ENCODE results near the gene CBLL1.

The CBLL1 gene

DNA sequence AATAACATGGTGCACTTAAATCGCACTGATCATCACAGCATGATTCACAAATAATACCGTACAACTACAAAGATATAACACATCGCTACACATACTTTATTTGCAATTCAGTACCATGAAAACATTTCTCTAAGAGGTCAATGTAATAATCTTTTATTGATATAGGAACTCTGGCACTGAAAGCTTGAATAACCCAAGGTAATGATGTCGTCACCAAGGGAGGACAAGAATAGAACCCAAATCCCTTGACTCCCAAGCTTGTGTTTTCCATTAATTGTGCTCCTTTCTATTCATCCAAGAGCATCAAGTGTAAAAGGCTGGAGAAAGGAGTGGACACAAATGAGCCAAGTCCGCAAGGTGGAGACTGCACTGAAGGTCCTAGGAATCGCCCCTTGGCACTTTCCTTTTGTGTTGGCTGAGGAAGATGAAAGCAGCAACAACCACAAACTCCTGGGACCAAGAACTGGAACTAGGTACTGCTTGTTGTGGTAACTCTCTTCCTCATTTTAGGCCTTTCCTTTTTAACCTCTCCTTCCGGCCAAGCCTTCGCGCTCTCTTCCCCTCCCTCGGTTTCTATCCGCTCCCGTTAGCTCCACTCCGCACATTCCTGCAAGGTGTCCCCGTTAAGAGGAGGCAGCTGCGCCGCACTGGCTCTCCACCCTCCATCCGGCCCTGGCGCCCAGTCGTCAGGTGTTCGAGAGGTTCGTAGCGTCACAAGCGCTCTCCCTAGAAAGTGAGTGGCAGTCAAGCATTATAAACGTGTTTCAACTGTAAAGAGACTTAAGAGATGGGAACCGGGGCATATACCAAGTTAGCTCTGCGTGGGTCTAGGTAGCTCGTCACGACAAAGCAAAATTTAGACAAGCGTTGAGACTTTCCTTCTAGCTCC lies 1.0 kb upstream of the CBLL1 start:
- DNase-seq, result peak in 32 of 58 donors; percentile 25 to 78 (median 62)

GRCh38 chr7:107744345-107744750 lies 406 bp downstream of the CBLL1 start:
- peak in 4 of 58 donors; percentile 59 to 68 (median 64) for DNase-seq

DNA sequence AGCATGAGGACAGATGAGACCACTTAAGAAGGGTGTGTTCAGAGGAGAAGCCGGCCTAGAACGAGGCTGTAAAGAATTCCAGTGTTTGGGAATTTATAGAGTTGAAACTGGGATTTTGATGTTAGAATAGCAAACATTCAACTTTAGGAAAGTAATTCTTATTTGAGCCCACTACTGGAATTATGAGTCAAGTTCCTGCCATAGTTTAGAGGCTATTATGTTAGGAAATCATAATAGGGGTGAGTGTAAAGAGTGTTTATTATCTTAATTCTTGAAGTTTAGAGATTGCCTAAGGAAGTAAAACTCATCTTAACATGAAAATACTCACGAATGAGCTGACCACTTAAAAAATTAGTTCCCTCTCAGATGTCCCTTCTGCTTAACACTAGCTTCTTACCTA lies 2.1 kb downstream of the CBLL1 start:
- no peak for DNase-seq

DNA sequence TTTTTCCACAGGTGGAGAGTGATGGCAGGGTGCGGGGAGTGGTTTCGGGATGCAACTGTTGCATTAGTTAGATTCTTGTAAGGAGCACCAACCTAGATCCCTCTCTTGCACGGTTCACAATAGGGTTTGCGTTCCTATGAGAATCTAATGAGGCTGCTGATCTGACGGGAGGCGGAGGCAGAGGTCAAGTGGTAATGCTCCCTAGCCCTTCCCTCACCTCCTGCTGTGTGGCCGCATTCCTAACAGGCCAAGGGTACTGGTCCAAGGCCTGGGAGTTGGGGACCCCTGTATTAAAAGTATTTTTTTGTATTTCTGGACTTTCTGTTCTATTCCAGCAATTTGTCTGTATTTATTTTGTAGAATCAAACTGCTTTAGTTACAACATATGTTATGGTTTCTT lies 7.2 kb downstream of the CBLL1 start:
- DNase-seq, result no peak

DNA sequence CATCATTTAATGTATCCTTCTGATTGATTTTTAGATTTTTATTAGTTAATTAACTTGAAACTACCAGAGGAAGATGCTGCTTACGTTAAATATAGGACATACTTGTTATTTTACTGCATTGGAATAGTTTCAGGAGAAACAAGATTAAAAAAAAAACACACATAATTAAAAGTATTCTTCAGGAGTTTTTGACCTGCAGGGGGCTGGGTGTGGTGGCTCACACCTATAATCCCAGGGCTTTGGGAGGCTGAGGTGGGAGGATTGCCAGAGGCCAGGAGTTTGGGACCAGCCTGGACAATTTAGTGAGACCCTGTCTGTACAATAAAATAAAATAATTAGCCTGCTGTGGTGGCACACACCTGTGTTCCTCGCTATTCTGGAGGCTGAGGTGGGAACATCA lies 10.7 kb downstream of the CBLL1 start:
- DNase-seq, result no peak

DNA sequence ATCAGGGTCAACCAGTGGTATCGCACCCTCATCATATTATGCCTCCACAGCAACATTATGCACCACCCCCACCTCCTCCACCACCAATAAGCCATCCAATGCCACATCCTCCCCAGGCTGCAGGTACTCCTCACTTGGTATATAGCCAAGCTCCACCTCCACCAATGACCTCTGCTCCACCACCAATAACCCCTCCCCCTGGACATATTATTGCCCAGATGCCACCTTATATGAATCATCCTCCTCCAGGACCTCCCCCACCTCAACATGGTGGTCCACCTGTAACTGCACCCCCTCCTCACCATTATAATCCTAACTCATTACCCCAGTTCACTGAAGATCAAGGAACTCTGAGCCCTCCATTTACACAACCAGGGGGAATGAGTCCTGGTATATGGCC lies 14.7 kb downstream of the CBLL1 start:
- DNase-seq, result peak in 1 of 58 donors; percentile 2

DNA sequence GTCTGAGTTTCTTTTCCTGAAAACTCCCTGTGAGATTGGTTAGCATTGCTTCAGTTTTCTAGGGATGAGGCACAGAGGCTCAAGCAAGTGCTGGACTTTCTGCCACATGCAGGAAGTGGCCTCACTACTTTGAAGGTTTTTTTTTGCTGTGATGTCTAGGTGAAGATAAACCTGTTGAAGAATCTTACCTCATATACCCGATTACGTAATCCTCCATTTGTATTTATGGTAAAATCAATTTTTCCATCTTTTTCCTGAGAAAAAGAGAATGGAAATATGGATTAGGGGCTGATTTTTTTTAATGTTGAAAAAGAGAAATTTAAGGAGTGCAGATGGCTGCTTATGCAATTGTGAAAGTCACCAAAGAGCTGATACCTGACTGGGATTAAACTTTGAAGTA lies 23.4 kb downstream of the CBLL1 start:
- DNase-seq, result no peak

GRCh38 chr7:107768263-107768662 lies 24.3 kb downstream of the CBLL1 start:
- no peak for DNase-seq

DNA sequence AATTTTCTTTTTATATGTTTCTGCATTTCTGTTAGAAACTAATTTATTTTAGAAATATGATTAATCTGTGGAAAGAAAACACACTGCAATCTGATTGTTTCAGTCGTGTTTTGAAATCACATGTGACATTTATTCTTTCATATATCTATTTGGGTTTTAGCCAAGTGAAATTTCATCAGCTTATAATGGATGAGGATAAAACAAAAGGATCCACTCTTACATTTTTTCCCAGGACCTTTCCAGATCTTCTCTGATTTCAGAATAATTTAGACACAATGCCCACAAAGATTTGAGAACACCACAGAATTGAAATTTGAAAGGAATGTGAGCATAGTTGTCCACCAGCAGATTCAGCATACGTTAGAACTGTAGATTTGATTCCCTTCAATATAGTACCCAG lies 29.1 kb downstream of the CBLL1 start:
- DNase-seq, result no peak

- no peak for DNase-seq
Measured at GRCh38 chr7:107777702-107778101, 33.8 kb downstream of the CBLL1 start.

DNA sequence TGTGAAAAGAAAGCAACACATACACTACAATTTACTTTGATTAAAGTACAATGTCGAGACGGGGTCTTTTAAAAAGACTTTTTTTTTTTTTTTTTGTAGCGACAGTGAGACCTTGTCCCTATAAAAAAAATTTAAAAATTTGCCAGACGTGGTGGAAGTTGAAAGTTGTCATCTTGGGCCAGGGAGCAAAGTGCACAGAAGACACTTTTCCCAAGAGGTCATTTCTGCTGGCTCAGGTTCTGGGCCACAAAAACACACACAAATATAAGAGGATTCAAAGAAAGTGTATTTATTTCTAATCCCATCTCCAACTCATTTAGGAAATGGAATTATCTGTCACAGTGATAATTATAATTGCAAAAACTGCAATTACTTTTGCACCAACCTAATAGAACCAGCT lies 34.3 kb downstream of the CBLL1 start:
- DNase-seq, result no peak

GRCh38 chr7:107779647-107780099 lies 35.7 kb downstream of the CBLL1 start:
- no peak for DNase-seq

GRCh38 chr7:107782374-107782773 lies 38.4 kb downstream of the CBLL1 start:
- no peak for DNase-seq

DNA sequence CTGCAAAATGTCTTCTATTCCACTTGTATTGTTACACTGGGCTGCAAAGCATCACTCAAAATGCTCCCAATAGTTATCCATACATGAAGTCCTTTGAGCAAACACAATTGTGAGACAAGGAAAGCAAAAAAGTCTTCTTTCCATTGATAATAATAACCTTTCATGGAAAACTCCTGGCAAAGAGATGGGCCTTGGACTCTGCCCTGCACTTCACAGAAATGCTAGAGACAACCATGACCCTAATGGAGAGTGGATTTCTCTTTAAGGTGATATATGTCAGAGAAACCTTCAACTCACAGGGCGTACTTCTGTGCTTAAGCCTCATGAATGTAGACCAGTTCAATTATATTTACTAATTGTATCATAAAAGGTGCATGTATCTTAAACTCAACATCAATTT lies 39.7 kb downstream of the CBLL1 start:
- DNase-seq, result no peak

- no peak for DNase-seq
Measured at GRCh38 chr7:107785170-107785569, 41.2 kb downstream of the CBLL1 start.

- DNase-seq, result no peak
Measured at GRCh38 chr7:107785926-107786325, 42.0 kb downstream of the CBLL1 start.

DNA sequence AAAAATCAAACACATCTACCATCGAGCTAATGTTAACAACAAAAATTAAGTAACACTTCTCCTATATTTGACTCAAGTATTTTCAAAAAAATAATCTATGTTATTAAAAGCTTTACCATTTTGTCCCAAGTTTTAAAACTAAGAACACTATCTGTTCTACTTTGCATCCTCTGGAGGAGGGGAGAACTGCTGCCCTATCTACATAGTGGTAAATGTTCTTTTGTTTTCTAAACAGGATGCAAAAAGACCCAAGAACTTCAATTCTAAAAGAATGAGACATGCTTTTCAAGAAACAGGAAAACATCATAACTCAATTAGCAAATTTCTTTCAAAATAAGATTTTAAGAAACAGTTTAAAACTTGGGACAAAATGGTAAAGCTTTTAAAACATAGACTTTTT lies 44.3 kb downstream of the CBLL1 start:
- DNase-seq, result no peak

GRCh38 chr7:107788662-107789061 lies 44.7 kb downstream of the CBLL1 start:
- DNase-seq, result no peak

DNA sequence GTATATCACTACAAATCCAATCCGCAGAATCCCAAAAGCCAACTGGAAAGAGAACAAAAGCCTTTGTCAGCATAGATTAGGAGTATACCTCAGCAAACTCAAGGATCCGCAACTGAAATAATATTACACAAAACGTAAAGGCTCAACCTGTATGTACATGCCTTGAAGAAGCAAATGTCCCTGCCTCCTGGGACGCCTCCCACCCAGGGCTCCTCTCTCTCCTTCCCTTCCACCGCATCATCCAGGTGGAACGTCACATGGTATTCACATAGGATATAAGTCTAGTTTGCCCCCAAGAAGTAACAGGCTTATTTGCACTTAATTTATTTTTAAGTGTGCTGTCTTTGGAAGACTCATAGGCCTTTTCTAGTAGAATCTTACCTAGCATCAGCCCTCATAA lies 45.7 kb downstream of the CBLL1 start:
- no peak for DNase-seq

- no peak for DNase-seq
Measured at GRCh38 chr7:107792364-107792763, 48.4 kb downstream of the CBLL1 start.

- no peak for DNase-seq
Measured at GRCh38 chr7:107799647-107800264, 55.8 kb downstream of the CBLL1 start.

DNA sequence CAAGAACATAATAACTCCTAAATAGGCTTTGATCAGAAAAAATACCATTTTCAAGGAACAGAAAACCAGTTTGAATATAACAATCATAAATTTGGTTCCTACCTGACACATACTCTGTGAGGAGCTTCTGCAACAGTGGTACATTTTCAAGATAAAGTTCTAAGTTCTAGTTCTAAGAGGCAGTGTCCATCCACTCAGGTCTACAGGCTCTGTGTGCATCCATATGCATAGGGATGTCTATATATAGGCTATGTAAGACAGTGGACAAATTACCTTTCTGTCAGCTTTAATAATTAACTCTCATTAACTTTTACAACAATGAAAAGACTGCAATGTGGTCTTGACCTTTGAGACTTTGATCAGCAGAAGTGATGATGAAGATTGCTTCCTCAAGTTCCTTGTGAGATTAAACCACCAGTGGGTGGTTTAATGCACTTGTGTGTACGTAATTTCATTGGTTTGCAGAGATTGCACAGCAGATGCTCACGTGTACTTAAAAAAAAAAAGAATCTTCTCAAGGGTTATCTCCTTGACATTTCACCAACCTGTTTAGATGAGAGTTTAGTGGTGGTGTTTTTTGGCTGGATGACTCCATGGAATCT lies 59.2 kb downstream of the CBLL1 start, which contains the start of gene SLC26A3:
Gene SLC26A3, minus strand, starts transcription at position 215 of the 602 bp plus-strand sequence. CDS start 8,714 bp downstream, outside the sequence.
- no peak for DNase-seq

Measured in anterior cingulate cortex (tissue), 58 donors.